UCSD-AML1 (cell line): ENCODE data around the gene PDCD5.
"Not testable (repeated sequence)": the region's sequence is repeated elsewhere in the genome, so short reads cannot be mapped to it uniquely, and the experiment has no call there.

Experiments
- DNase-seq: peaks from one replicate; lab custom pipeline; 2025; ENCODE audit not compliant: unreplicated experiment; lab: John Stamatoyannopoulos, UW

Gene PDCD5

DNA sequence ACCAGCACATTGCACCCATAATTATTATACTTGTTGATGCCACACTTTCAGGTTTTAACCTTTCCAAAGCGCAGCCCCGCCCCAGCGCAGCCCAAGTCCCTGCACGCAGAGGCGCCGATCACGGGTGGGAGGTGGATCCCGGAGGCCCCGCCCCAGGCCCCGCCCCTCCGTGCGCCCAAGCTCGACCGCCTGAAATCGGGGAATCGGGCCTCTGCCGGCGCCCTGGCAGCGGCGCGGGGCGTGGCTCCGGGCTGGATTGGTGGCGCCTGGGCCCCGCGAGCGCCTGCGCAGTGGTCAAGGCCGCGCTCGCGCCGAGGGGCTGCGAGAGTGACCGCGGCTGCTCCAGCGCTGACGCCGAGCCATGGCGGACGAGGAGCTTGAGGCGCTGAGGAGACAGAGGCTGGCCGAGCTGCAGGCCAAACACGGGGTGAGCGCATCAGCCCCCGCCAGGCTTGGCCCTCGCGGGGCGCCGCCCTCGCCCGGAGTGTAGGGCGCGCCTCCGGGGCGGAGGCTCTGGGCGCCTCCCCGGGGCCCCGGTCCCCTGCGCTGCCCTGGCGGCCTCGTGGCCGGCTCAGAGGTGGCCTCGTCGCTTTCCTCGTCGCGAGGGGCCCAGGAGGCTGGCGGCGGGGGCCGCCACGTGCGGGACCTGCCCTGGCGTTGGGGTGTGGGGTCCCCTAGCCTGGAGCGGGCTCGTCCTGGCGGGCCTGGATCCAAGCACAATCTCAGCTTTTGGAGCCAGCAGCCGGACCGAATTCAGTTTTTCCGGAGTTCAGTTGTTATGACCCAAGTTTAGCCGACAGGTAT lies at the start of gene PDCD5:
TSS of gene PDCD5 (plus strand) at position 290 of the 804 bp plus-strand sequence. CDS start at position 362, 72 bp downstream.
- peak; percentile 98 for DNase-seq

GRCh38 chr19:32532233-32532632 lies 48.8 kb upstream of the PDCD5 start:
- no peak for DNase-seq

GRCh38 chr19:32537580-32537979 lies 43.4 kb upstream of the PDCD5 start:
- DNase-seq, result no peak

DNA sequence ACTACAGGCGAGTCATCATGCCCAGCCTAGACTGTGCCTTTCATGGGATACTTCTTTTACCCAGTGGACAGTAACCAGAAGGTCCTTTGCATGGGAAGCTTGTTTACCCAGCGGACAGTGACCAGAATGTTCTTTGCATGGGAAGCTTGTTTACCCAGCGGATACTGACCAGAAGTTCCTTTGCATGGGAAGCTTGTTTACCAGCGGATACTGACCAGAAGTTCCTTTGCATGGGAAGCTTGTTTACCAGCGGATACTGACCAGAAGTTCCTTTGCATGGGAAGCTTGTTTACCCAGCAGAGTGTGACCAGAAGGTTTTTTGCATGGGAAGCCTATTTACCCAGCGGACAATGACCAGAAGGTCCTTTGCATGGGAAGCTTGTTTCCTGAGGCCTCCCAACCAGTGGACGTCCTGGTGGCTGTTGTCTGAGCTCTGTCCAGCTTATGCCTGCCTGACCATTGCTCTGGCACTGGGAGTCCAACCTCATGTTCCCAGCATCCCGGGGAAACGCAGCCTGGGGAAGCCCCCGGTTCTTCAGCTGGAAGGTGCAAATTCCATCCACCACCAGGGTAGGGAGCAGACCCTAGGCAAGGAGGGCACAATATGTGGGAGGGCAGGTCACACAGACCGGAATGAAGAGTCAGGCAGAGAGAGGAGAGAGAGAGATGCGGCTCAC lies 41.6 kb upstream of the PDCD5 start:
- DNase-seq, result no peak

- no peak for DNase-seq
Measured at GRCh38 chr19:32540621-32541020, 40.4 kb upstream of the PDCD5 start.

GRCh38 chr19:32541376-32541775 lies 39.6 kb upstream of the PDCD5 start:
- DNase-seq, result not testable (repeated sequence)

GRCh38 chr19:32542477-32543108 lies 38.4 kb upstream of the PDCD5 start:
- DNase-seq, result no peak

DNA sequence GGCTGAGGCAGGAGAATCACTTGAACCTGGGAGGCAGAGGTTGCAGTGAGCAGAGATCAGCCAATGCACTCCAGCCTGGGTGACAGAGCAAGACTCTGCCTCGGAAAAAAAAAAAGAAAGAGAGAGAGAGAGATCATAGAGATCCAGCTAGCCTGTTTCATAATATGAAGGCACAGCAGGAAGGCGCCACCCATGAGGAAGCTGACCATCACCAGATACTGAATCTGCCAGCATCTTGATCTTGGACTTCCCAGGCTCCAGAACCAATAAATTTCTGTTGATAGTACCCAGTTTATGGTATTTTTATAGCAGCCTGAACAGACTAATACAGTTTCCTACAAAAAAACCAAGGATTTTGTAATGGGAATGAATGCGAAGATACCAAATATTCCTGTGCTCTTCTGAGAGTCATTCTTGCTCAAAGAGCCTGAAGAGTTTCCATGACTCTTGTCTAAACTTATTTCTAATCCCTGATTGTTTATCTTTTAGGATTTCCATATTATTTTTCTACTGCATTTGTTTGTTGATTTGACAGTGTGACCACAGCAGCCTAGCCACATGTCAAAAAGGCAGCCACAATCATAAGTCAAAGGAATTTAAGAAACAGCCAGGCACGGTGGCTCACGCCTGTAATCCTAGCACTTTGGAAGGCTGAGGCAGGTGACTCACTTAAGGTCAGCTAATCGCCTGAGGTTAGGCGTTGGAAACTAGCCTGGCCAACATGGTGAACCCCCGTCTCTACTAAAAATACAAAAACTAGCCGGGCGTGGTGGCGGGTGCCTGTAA lies 37.7 kb upstream of the PDCD5 start:
- DNase-seq, result no peak

DNA sequence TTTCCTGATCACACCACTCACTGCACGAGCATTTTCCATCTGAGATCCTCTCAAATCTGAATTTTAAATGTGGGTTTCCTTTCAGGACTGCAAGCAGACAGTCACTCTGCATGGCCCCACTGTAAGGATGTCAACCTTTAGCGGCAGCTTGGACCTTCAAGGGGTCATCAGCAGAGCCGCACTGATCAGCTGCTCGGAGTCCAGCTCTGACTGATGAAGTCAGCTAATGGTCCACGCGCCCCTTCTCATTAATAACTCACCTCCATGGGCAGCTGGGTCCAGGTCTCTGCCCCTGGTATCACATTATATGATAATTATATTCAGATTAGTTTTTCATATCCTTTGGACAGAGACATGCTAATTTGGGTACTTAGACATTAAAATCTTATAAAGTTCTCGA lies 36.1 kb upstream of the PDCD5 start:
- no peak for DNase-seq

GRCh38 chr19:32550666-32551065 lies 30.3 kb upstream of the PDCD5 start:
- DNase-seq, result no peak

GRCh38 chr19:32555786-32556185 lies 25.2 kb upstream of the PDCD5 start:
- no peak for DNase-seq

GRCh38 chr19:32558607-32559228 lies 22.3 kb upstream of the PDCD5 start:
- no peak for DNase-seq

DNA sequence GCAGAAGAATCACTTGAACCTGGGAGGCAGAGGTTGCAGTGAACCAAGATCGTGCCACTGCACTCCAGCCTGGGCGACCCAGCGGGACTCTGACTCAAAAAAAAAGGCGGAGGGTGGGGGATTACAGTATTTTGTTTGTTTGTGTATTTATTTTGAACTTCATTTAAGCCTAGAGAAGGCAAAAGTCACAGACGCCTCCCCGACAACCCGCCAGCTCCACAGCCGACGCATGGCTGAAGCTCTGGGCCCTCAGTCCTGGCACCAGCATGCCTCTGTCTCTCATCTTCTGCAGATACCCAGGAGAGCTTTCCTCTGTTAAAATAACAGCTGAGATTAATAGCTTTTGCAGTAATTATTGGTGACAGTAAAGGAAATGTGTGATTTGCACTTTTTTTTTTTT lies 17.2 kb upstream of the PDCD5 start:
- no peak for DNase-seq

DNA sequence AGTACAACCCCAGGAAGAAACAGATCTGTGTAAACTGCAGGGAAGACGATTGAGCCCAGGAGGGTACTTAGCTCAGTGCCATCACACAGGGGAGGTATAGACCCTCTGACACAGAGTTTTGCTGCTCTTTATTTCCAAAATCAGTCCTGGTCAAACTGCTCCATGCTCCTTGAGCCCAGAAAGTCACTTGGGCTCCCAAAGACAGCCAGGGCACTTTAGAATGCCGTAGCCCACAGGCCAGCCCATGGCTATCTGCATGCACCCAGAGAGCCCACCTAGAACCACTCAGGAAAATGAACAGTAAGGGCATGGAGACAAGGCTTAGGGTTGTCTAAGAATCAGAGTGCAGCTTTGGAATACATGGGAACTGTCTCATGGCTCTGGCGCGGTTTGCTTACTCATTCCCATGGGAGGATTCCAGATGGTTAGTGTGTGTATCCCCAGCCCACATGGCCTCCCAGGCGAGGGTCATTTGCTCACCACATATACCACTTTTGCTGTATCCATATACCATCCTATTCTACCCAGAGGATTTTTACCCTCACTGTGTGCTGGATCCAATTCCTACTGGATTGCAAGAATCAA lies 14.7 kb upstream of the PDCD5 start:
- DNase-seq, result no peak

- DNase-seq, result no peak
Measured at GRCh38 chr19:32567486-32567885, 13.5 kb upstream of the PDCD5 start.

DNA sequence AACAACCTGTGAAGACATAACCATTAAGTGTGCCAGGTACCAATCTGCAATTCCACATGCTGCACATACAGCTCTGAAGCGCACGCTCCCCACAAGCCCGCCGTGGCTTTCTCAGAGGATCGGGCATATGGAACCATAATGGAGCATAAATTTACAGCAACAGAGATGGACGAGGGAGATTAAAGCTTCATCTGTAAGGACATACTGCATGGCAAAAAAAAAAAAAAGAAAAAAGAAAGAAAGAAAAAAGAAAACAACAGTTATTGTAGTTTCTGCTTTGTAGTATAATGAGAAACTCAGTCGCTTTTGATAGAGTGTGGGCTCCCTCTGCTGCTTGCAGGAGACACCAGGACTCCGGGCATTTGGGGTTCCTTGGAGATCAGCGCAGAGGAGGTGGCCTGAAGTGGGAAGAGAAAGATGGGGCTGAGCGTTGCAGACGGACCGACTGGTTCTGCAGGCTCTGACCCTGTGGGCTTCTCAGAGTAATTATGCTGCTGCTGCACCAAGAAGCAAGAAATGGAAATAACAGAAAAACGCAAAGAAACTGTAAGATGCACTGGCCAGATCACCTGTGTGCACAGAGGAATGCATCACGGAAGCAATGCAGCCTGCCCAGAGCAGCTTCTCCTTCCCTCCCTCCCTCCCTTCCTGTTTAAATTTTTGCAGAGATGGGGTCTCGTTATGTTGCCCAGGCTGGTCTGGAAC lies 10.8 kb upstream of the PDCD5 start:
- peak; percentile 44 for DNase-seq

DNA sequence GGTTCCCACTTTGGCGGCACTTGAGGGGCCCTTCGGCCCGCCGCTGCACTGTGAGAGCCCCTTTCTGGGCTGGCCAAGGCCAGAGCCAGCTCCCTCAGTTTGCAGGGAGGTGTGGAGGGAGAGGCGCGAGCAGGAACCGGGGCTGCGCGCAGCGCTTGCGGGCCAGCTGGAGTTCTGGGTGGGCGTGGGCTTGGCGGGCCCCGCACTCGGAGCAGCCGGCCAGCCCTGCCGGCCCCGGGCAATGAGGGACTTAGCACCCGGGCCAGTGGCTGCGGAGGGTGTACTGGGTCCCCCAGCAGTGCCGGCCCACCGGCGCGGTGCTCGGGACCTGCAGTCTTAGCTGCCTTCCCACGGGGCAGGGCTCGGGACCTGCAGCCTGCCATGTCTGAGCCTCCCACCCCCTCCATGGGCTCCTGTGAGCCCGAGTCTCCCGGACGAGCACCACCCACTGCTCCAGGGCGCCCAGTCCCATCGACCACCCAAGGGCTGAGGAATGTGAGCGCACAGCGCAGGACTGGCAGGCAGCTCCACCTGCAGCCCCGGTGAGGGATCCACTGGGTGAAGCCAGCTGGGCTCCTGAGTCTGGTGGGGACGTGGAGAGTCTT lies 9.4 kb upstream of the PDCD5 start:
- not testable (repeated sequence) for DNase-seq

GRCh38 chr19:32572700-32573491 lies 8.1 kb upstream of the PDCD5 start:
- DNase-seq, result not testable (repeated sequence)

GRCh38 chr19:32573492-32573794 lies 7.5 kb upstream of the PDCD5 start:
- no peak for DNase-seq
